K562 (cell line): Measurements from ENCODE around the gene PLK1. TPM values are rescaled to one million over a fixed set of nuclear protein-coding genes. Genes with fewer than 3 reads are reported as not detected.

ENCODE experiments used
- ATAC-seq: fragments of 200-7000 bp; cut with Tn5 transposase; 3 replicates; pipeline ENCODE4 v1.9.1; 2020; ENCODE audit warnings: moderate library complexity
- BruUV-seq: library from RNA; stranded (reverse); fragments of 400-500 nt; replicated peaks from 2 replicates; lab custom pipeline; 2021; lab: Mats Ljungman, UMichigan
- CTCF ChIA-PET: fragments of 300-600 bp; formaldehyde crosslinking; extraction: SDS; loops from one replicate; lab custom pipeline; 2021; ENCODE audit warnings: low intra/inter-chr PET ratio; lab: Yijun Ruan, JAX
- POLR2A ChIA-PET: fragments of 300-600, 350-650 bp; sonication (Branson Sonifier 250); formaldehyde crosslinking; extraction: SDS; loops from one replicate; lab custom pipeline; 2021; ENCODE audit warnings: antibody characterized with exemption, inconsistent platforms; lab: Yijun Ruan, JAX
- DNase-seq, 4 experiments: peaks; one replicate each; pipeline versions ENCODE4 v3.0.0 to v3.0.0-alpha.2; 2011 to 2018; ENCODE audit warnings: low spot score in 3 of 4, mixed read lengths in 3 of 4; ENCODE audit errors: extremely low read depth in 1 of 4
- FAIRE-seq: peaks from 2 replicates; lab custom pipeline; 2011; peaks lifted over from hg19 to GRCh38; lab: Jason Lieb, UNC
- H2AFZ ChIP-seq: 2 replicates; pipeline ENCODE4 v1.6.0; 2011; ENCODE audit warnings: low read depth, low read length, control low read depth, inconsistent platforms
- H3K27ac ChIP-seq: fragments of 200-600 bp; 3 replicates; pipeline ENCODE4 v1.8.0; 2011; ENCODE audit warnings: low read depth, mild to moderate bottlenecking, control low read depth, inconsistent platforms, low read length, moderate library complexity, mixed read lengths; ENCODE audit errors: extremely low read depth
- H3K27me3 ChIP-seq, 2 experiments: fragments of 300-600 bp in 1 of 2; 2 replicates in 1 of 2; 3 replicates in 1 of 2; pipeline versions ENCODE4 v1.6.0 to v1.8.0; 2011; ENCODE audit warnings: inconsistent platforms in 2 of 2, low read length in 2 of 2, mild to moderate bottlenecking in 1 of 2, mixed read lengths in 1 of 2, moderate library complexity in 1 of 2; ENCODE audit not compliant: control insufficient read depth in 2 of 2, insufficient read depth in 2 of 2
- H3K36me3 ChIP-seq: fragments of 300-600 bp; 3 replicates; pipeline ENCODE4 v1.8.0; 2011; ENCODE audit warnings: mild to moderate bottlenecking, low read length, inconsistent platforms; ENCODE audit not compliant: control insufficient read depth, insufficient read depth
- H3K4me1 ChIP-seq, 2 experiments: fragments of 200-600 bp in 1 of 2; replicated peaks in 1 of 2; 2 replicates in 1 of 2; 3 replicates in 1 of 2; pipeline versions ENCODE4 v1.5.1 to v1.8.0; 2011; ENCODE audit warnings: inconsistent platforms in 2 of 2, low read length in 2 of 2, mild to moderate bottlenecking in 1 of 2, mixed read lengths in 1 of 2, moderate library complexity in 1 of 2; ENCODE audit not compliant: control insufficient read depth in 2 of 2, insufficient read depth in 2 of 2
- H3K4me2 ChIP-seq: 2 replicates; pipeline ENCODE4 v1.6.1; 2011; ENCODE audit warnings: low read length, control low read depth, inconsistent platforms, mixed read lengths; ENCODE audit not compliant: insufficient read depth
- H3K4me3 ChIP-seq: fragments of 200-600 bp; sonication (generic), shearing (Covaris generic); 2 replicates; pipeline ENCODE4 v1.5.1; 2016; ENCODE audit warnings: control low read depth, inconsistent platforms
- H3K79me2 ChIP-seq: fragments of 200-600 bp; 3 replicates; pipeline ENCODE4 v1.8.0; 2011; ENCODE audit warnings: low read length, inconsistent platforms; ENCODE audit not compliant: control insufficient read depth, insufficient read depth
- H3K9ac ChIP-seq, 2 experiments: 2 replicates each; pipeline versions ENCODE4 v1.6.0 to v1.6.1; 2011; ENCODE audit warnings: low read depth in 2 of 2, low read length in 2 of 2, control low read depth in 1 of 2, inconsistent platforms in 1 of 2, mild to moderate bottlenecking in 1 of 2, mixed read lengths in 1 of 2; ENCODE audit not compliant: insufficient read depth in 1 of 2
- H3K9me1 ChIP-seq: one replicate; pipeline ENCODE4 v1.6.0; 2011; ENCODE audit warnings: inconsistent platforms, mild to moderate bottlenecking, low read length, moderate library complexity; ENCODE audit not compliant: control insufficient read depth, insufficient read depth
- H3K9me3 ChIP-seq: replicated peaks from 2 replicates; pipeline ENCODE4 v1.5.1; 2011; ENCODE audit warnings: low read depth, low read length, inconsistent platforms; ENCODE audit not compliant: control insufficient read depth, insufficient read depth
- H4K20me1 ChIP-seq: replicated peaks from 2 replicates; pipeline ENCODE4 v1.6.1; 2011; ENCODE audit warnings: low read length, inconsistent platforms, mixed read lengths; ENCODE audit not compliant: control insufficient read depth, insufficient read depth
- BRCA1 ChIP-seq, 2 experiments: fragments of 450-650 bp in 1 of 2; sonication (generic) in 1 of 2; formaldehyde crosslinking in 1 of 2; IDR thresholded peaks; 2 replicates each; pipeline versions ENCODE4 v1.5.0 to v1.6.1; 2017 to 2020; ENCODE audit warnings: mild to moderate bottlenecking in 1 of 2, missing genetic modification reagents in 1 of 2
- DIDO1 ChIP-seq: fragments of 450-650 bp; IDR thresholded peaks from 2 replicates; pipeline ENCODE4 v1.6.1; 2016; ENCODE audit warnings: low read depth, missing biosample characterization, missing genetic modification characterization
- EHMT2 ChIP-seq: fragments of 450-650 bp; IDR thresholded peaks from 2 replicates; pipeline ENCODE4 v1.6.1; 2018; ENCODE audit warnings: antibody characterized with exemption
- ELF2 ChIP-seq: fragments of 250-450 bp; sonication (Bioruptor Pico); IDR thresholded peaks from 2 replicates; pipeline ENCODE4 v1.5.0; 2021; ENCODE audit warnings: mild to moderate bottlenecking
- HLTF ChIP-seq: fragments of 450-650 bp; IDR thresholded peaks from 2 replicates; pipeline ENCODE4 v1.6.1; 2016
- MAFF ChIP-seq: IDR thresholded peaks from 2 replicates; pipeline ENCODE4 v1.6.1; 2012; ENCODE audit warnings: low read length, improper control_type of control experiment
- MTF1 ChIP-seq: fragments of 250-450 bp; sonication (Bioruptor Pico); IDR thresholded peaks from 2 replicates; pipeline ENCODE4 v1.9.0; 2021; ENCODE audit warnings: moderate library complexity, mild to moderate bottlenecking, inconsistent platforms, borderline replicate concordance
- RBM14 ChIP-seq: fragments of 200-400 bp; formaldehyde crosslinking; IDR thresholded peaks from 2 replicates; pipeline ENCODE4 v1.6.1; 2018; ENCODE audit warnings: low read depth, mild to moderate bottlenecking, low read length, moderate library complexity, borderline replicate concordance; ENCODE audit not compliant: insufficient read depth
- SETDB1 ChIP-seq: IDR thresholded peaks from one replicate; pipeline ENCODE4 v1.6.1; 2012; ENCODE audit warnings: low read length, control low read depth, inconsistent platforms
- SRSF1 ChIP-seq: fragments of 200-400 bp; formaldehyde crosslinking; IDR thresholded peaks from 2 replicates; pipeline ENCODE4 v1.6.1; 2017; ENCODE audit warnings: mild to moderate bottlenecking, low read depth, low read length, moderate library complexity
- ZEB2 ChIP-seq: fragments of 450-650 bp; IDR thresholded peaks from 2 replicates; pipeline ENCODE4 v1.6.1; 2016
- ZNF253 ChIP-seq: fragments of 250-450 bp; sonication (Bioruptor Pico); conservative IDR thresholded peaks from 2 replicates; pipeline ENCODE4 v1.6.1; 2021; ENCODE audit warnings: mild to moderate bottlenecking
- in situ Hi-C: fragments of 300-500 bp; cut with MboI; formaldehyde crosslinking; loops from 4 replicates; pipeline ENCODE4 v1.15.0; 2018; ENCODE audit warnings: inconsistent platforms, mixed read lengths
- intact Hi-C: fragments of 100-400 bp; cut with micrococcal nuclease; formaldehyde crosslinking; loops from 2 replicates; pipeline ENCODE4 v1.14.2; 2022
- polyA plus RNA-seq, 8 experiments: library from polyadenylated mRNA; depleted of rRNA in 4 of 8; stranded (reverse) in 5 of 8; unstranded in 3 of 8; fragments of >200 nt; fragmentation: Nextera tagmentation in 2 of 8; fragmentation: Illumina TruSeq in 1 of 8; extraction: Ambion mirVana in 2 of 8; extraction: Trizol in 1 of 8; gene quantifications; 2 replicates each; pipeline versions ENCODE4 v1.2.1 to v1.2.3, GENCODE V29; 2011 to 2014; ENCODE audit warnings: inconsistent platforms in 1 of 8, missing spikeins in 1 of 8
- total RNA-seq, 7 experiments: library from RNA; depleted of rRNA in 6 of 7; stranded (reverse); fragments of >200 nt in 6 of 7; fragmentation: Illumina TruSeq in 2 of 7; extraction: Trizol in 2 of 7; gene quantifications; 2 replicates each; pipeline versions ENCODE4 v1.2.1 to v1.2.3, GENCODE V29; 2011 to 2021; ENCODE audit warnings: low replicate concordance in 1 of 7
- TF ChIP-seq, protein P1 (sequence below): fragments of 200-800 bp; sonication (Bioruptor generic); IDR thresholded peaks from 2 replicates; pipeline ENCODE4 v1.6.1; 2017; ENCODE audit warnings: missing genetic modification characterization, missing compliant biosample characterization
- TF ChIP-seq, protein P2 (sequence below): IDR thresholded peaks from 2 replicates; pipeline ENCODE4 v1.6.1; 2016; ENCODE audit warnings: missing genetic modification characterization, missing compliant biosample characterization
- TF ChIP-seq, protein P3 (sequence below): sonication (generic); formaldehyde crosslinking; IDR thresholded peaks from 2 replicates; pipeline ENCODE4 v1.8.1; 2023; ENCODE audit warnings: mild to moderate bottlenecking, missing genetic modification reagents

Gene PLK1
- total and polyA plus RNA-seq, 9 of the 15 experiments (the other 6 are each of a cell fraction or from before 2014, with no cell fraction given): 13.6 to 212 (median 45.5) TPM

DNA sequence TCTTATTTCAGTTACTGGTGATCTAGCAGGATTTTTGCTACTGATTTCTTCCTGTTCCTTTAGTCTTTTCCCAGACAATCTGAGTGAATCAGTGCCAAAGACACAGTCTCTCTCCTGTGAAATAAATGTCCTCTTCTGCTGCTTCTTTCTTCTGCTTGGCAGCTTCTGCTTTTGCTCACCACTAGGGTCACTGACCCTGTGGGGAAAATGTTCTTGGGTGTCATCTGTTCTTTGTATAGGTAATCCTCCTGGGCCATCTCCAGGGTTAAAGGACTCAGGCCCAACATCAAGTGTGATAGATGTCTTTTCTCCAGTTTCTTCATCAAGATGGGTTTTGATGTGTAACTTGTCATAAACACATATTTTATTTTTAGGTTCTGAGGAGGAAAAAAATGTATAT, 42.7 kb upstream of the PLK1 start:
- ChIA-PET POLR2A (no interaction called here), CTCF (no interaction called here)
- Histone ChIP-seq H3K79me2 (peaks cover 23% of the 10 kb centered on the region), H3K9me3 (no peaks in the 10 kb centered on the region), H3K4me2 (no peak overlapping the region), H3K27ac (no peak overlapping the region), H3K36me3 (peaks cover 49% of the 10 kb centered on the region), H3K4me3 (no peak overlapping the region), H3K4me1 (peaks cover 3 to 13% of the 10 kb centered on the region in 2 experiments; a peak in 3 of 5 replicates), H3K9ac (no peak overlapping the region), H4K20me1 (no peaks in the 10 kb centered on the region), H3K27me3 (no peaks in the 10 kb centered on the region), H3K9me1 (no peaks in the 10 kb centered on the region), H2AFZ (no peak overlapping the region)
- TF ChIP-seq, protein P1, sequence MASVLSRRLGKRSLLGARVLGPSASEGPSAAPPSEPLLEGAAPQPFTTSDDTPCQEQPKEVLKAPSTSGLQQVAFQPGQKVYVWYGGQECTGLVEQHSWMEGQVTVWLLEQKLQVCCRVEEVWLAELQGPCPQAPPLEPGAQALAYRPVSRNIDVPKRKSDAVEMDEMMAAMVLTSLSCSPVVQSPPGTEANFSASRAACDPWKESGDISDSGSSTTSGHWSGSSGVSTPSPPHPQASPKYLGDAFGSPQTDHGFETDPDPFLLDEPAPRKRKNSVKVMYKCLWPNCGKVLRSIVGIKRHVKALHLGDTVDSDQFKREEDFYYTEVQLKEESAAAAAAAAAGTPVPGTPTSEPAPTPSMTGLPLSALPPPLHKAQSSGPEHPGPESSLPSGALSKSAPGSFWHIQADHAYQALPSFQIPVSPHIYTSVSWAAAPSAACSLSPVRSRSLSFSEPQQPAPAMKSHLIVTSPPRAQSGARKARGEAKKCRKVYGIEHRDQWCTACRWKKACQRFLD (CRISPR knock-in tag): no peak
- no peak for TF ChIP-seq SRSF1
- TF ChIP-seq MTF1 (CRISPR knock-in tag): no peak
- no peak for TF ChIP-seq MAFF
- no peak for TF ChIP-seq RBM14
- no peak for TF ChIP-seq SETDB1
- TF ChIP-seq, protein P2, sequence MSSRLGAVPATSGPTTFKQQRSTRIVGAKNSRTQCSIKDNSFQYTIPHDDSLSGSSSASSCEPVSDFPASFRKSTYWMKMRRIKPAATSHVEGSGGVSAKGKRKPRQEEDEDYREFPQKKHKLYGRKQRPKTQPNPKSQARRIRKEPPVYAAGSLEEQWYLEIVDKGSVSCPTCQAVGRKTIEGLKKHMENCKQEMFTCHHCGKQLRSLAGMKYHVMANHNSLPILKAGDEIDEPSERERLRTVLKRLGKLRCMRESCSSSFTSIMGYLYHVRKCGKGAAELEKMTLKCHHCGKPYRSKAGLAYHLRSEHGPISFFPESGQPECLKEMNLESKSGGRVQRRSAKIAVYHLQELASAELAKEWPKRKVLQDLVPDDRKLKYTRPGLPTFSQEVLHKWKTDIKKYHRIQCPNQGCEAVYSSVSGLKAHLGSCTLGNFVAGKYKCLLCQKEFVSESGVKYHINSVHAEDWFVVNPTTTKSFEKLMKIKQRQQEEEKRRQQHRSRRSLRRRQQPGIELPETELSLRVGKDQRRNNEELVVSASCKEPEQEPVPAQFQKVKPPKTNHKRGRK (tag): no peak
- no peak for TF ChIP-seq EHMT2
- no peak for TF ChIP-seq DIDO1 (tag)
- TF ChIP-seq ELF2: no peak
- no peak for TF ChIP-seq HLTF
- no peak for TF ChIP-seq ZEB2
- TF ChIP-seq ZNF253 (CRISPR knock-in tag): no peak
- TF ChIP-seq, protein P3, sequence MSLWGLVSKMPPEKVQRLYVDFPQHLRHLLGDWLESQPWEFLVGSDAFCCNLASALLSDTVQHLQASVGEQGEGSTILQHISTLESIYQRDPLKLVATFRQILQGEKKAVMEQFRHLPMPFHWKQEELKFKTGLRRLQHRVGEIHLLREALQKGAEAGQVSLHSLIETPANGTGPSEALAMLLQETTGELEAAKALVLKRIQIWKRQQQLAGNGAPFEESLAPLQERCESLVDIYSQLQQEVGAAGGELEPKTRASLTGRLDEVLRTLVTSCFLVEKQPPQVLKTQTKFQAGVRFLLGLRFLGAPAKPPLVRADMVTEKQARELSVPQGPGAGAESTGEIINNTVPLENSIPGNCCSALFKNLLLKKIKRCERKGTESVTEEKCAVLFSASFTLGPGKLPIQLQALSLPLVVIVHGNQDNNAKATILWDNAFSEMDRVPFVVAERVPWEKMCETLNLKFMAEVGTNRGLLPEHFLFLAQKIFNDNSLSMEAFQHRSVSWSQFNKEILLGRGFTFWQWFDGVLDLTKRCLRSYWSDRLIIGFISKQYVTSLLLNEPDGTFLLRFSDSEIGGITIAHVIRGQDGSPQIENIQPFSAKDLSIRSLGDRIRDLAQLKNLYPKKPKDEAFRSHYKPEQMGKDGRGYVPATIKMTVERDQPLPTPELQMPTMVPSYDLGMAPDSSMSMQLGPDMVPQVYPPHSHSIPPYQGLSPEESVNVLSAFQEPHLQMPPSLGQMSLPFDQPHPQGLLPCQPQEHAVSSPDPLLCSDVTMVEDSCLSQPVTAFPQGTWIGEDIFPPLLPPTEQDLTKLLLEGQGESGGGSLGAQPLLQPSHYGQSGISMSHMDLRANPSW (CRISPR knock-in tag): no peak
- TF ChIP-seq BRCA1 (IDR thresholded peaks at IDR 0.05): no peak
- TF ChIP-seq BRCA1 (CRISPR knock-in tag; IDR thresholded peaks at IDR 0.05): no peak
- DNase-seq: peak in 1 of 4 experiments; percentile 15
- in situ Hi-C loops: no loop called here
- intact Hi-C loops: no loop called here
- FAIRE-seq: no peak
- ATAC-seq: no peak
- BruUV-seq: no TSS peak
